Measurements from ENCODE around the gene PKP1. TPM values are rescaled to one million over a fixed set of nuclear protein-coding genes. Genes with fewer than 3 reads are reported as not detected.

The PKP1 gene
- total and polyA plus RNA-seq, 2 experiments from 2014 or later = 0.19 to 0.83 TPM

DNA sequence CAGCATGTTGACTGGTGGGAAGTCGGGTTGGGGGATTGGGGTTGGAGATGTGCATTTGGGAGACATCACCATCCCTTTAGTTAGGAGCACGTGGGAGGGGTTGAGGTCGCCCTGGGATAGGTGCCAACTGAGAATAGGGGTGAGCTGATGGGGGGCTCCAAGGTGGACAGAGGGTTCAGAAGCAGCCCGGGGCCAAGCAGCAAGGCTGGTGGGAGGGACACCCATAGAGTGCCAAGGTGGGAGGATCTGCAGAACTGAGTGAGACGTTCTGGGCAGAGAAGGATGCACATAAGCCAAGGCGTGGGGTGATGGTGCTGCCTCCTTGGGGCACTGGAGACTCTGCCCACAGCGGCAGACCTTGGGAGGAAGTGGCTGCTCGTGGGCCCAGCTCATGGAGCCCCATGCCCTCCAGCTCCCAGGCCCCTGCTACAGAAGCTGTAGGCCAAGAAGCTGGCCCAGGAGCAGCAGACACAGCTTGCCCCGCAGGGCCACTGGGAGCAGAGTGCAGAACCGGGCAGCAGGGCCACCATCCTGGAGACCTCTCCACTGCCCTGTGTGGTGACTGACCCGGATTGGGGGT, 31.4 kb upstream of the PKP1 start (continued):
- TF ChIP-seq ZNF462 (CRISPR knock-in tag; IDR thresholded peaks at IDR 0.05) (no peak), ZNF114 (CRISPR knock-in tag; IDR thresholded peaks at IDR 0.05) (no peak), ZNF331 (CRISPR knock-in tag; IDR thresholded peaks at IDR 0.05; ENCODE audit: low read depth) (no peak)

GRCh38 chr1:201252944-201253371, 30.3 kb upstream of the PKP1 start:
- H3K27ac Mint-ChIP-seq = no peak overlapping the region
- H3K27ac ChIP-seq (ENCODE audit: low read depth) = no peak overlapping the region
- DNase-seq (ENCODE audit: low spot score) = no peak
- H3K4me1 ChIP-seq (ENCODE audit: insufficient read depth) = no peaks in the 10 kb centered on the region
- H3K27me3 Mint-ChIP-seq (ENCODE audit: insufficient read depth, low read depth, poor library complexity) = peaks cover 2% of the 10 kb centered on the region
- no peaks in the 10 kb centered on the region for H3K79me2 ChIP-seq (replicated peaks; ENCODE audit: insufficient read depth)
- no peak for TF ChIP-seq EZH2 (IDR thresholded peaks at IDR 0.05; ENCODE audit: low read depth, unreplicated experiment)
- TF ChIP-seq ZNF114 (CRISPR knock-in tag; IDR thresholded peaks at IDR 0.05) = no peak
- no peak for TF ChIP-seq POLR2AphosphoS5 (IDR thresholded peaks at IDR 0.05; ENCODE audit: low read depth)
- TF ChIP-seq, protein P1, sequence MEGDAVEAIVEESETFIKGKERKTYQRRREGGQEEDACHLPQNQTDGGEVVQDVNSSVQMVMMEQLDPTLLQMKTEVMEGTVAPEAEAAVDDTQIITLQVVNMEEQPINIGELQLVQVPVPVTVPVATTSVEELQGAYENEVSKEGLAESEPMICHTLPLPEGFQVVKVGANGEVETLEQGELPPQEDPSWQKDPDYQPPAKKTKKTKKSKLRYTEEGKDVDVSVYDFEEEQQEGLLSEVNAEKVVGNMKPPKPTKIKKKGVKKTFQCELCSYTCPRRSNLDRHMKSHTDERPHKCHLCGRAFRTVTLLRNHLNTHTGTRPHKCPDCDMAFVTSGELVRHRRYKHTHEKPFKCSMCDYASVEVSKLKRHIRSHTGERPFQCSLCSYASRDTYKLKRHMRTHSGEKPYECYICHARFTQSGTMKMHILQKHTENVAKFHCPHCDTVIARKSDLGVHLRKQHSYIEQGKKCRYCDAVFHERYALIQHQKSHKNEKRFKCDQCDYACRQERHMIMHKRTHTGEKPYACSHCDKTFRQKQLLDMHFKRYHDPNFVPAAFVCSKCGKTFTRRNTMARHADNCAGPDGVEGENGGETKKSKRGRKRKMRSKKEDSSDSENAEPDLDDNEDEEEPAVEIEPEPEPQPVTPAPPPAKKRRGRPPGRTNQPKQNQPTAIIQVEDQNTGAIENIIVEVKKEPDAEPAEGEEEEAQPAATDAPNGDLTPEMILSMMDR (conservative IDR thresholded peaks at IDR 0.05; ENCODE audit: low read depth in 2 of 2) = no peak
- TF ChIP-seq REST (IDR thresholded peaks at IDR 0.05; ENCODE audit: unreplicated experiment) = no peak
- no peaks in the 10 kb centered on the region for H3K9me2 ChIP-seq (ENCODE audit: insufficient read depth)
- H3F3A ChIP-seq (replicated peaks; ENCODE audit: low read depth) = no peaks in the 10 kb centered on the region
- no peak for ATAC-seq
- no peak overlapping the region for H3K4me3 ChIP-seq
- H2AFZ ChIP-seq = no peak overlapping the region
- H3K36me3 Mint-ChIP-seq (ENCODE audit: low read depth) = no peaks in the 10 kb centered on the region
- no peaks in the 10 kb centered on the region for H3K27me3 ChIP-seq (ENCODE audit: insufficient read depth)
- no peak overlapping the region for H3K4me2 ChIP-seq
- no peak overlapping the region for H3K4me3 Mint-ChIP-seq
- no peaks in the 10 kb centered on the region for H4K20me1 ChIP-seq (replicated peaks; ENCODE audit: insufficient read depth)
- H3K9me3 Mint-ChIP-seq = no peaks in the 10 kb centered on the region
- H3K4me1 Mint-ChIP-seq = no peaks in the 10 kb centered on the region; the same call in 2 of the 3 replicates
- no peaks in the 10 kb centered on the region for H3K36me3 ChIP-seq (ENCODE audit: insufficient read depth)
